K562 (cell line): Measurements from ENCODE around the gene POLRMT. TPM values are rescaled to one million over a fixed set of nuclear protein-coding genes. Genes with fewer than 3 reads are reported as not detected.

Experiments
- BCLAF1 ChIP-seq, 2 experiments: fragments of 450-650 bp in 1 of 2; IDR thresholded peaks; 2 replicates each; pipeline ENCODE4 v1.6.1; 2011 to 2017; ENCODE audit warnings: low read depth in 2 of 2, antibody characterized with exemption in 1 of 2, borderline replicate concordance in 1 of 2, low read length in 1 of 2, mild to moderate bottlenecking in 1 of 2, mixed read lengths in 1 of 2; ENCODE audit not compliant: control insufficient read depth in 1 of 2
- CBX1 ChIP-seq: sonication (generic); IDR thresholded peaks from 2 replicates; pipeline ENCODE4 v1.6.1; 2016; ENCODE audit warnings: antibody characterized with exemption, low read depth, mild to moderate bottlenecking
- E2F4 ChIP-seq: sonication (generic); formaldehyde crosslinking; IDR thresholded peaks from 2 replicates; pipeline ENCODE4 v1.8.0; 2022; ENCODE audit warnings: mild to moderate bottlenecking, low read depth, missing genetic modification reagents
- ETS2 ChIP-seq: IDR thresholded peaks from 2 replicates; pipeline ENCODE4 v1.6.1; 2016; ENCODE audit warnings: borderline replicate concordance, missing genetic modification characterization, mild to moderate bottlenecking, moderate library complexity, missing compliant biosample characterization; ENCODE audit not compliant: poor library complexity, severe bottlenecking
- FOXA3 ChIP-seq, 2 experiments: fragments of 450-650 bp in 1 of 2; sonication (generic) in 1 of 2; formaldehyde crosslinking; IDR thresholded peaks in 1 of 2; conservative IDR thresholded peaks in 1 of 2; 2 replicates each; pipeline versions ENCODE4 v1.4.0 to v1.8.0; 2020 to 2022; ENCODE audit warnings: mild to moderate bottlenecking in 2 of 2, missing genetic modification reagents in 1 of 2
- HMG20B ChIP-seq: fragments of 250-450 bp; sonication (Bioruptor Pico); IDR thresholded peaks from 2 replicates; pipeline ENCODE4 v1.5.0; 2021; ENCODE audit warnings: mild to moderate bottlenecking
- PATZ1 ChIP-seq: fragments of 250-450 bp; sonication (Bioruptor Pico); IDR thresholded peaks from 2 replicates; pipeline ENCODE4 v1.5.0; 2020; ENCODE audit warnings: mild to moderate bottlenecking, borderline replicate concordance
- PBX2 ChIP-seq, 2 experiments: IDR thresholded peaks in 1 of 2; conservative IDR thresholded peaks in 1 of 2; 2 replicates each; pipeline ENCODE4 v1.6.1; 2016; ENCODE audit warnings: low read depth in 2 of 2, mild to moderate bottlenecking in 1 of 2, missing compliant biosample characterization in 1 of 2, missing genetic modification characterization in 1 of 2, moderate library complexity in 1 of 2
- PRPF4 ChIP-seq: fragments of 200-400 bp; formaldehyde crosslinking; IDR thresholded peaks from one replicate; pipeline ENCODE4 v1.6.1; 2017; ENCODE audit warnings: low read length, low read depth, mild to moderate bottlenecking; ENCODE audit not compliant: insufficient read depth, poor library complexity, severe bottlenecking
- ZBTB11 ChIP-seq, 3 experiments: fragments of 200-800 bp in 1 of 3; fragments of 250-450 bp in 1 of 3; fragments of 450-650 bp in 1 of 3; sonication (Bioruptor Pico) in 1 of 3; sonication (Bioruptor generic) in 1 of 3; formaldehyde crosslinking in 1 of 3; IDR thresholded peaks; 2 replicates each; pipeline versions ENCODE4 v1.6.1 to v1.8.0; 2016 to 2022; ENCODE audit warnings: mild to moderate bottlenecking in 2 of 3, missing genetic modification characterization in 2 of 3, missing compliant biosample characterization in 1 of 3, moderate library complexity in 1 of 3
- ZNF75A ChIP-seq: fragments of 450-650 bp; formaldehyde crosslinking; IDR thresholded peaks from 2 replicates; pipeline ENCODE4 v1.4.0; 2020; ENCODE audit warnings: mild to moderate bottlenecking
- polyA plus RNA-seq, 8 experiments: library from polyadenylated mRNA; depleted of rRNA in 4 of 8; stranded (reverse) in 5 of 8; unstranded in 3 of 8; fragments of >200 nt; fragmentation: Nextera tagmentation in 2 of 8; fragmentation: Illumina TruSeq in 1 of 8; extraction: Ambion mirVana in 2 of 8; extraction: Trizol in 1 of 8; gene quantifications; 2 replicates each; pipeline versions ENCODE4 v1.2.1 to v1.2.3, GENCODE V29; 2011 to 2014; ENCODE audit warnings: inconsistent platforms in 1 of 8, missing spikeins in 1 of 8
- total RNA-seq, 7 experiments: library from RNA; depleted of rRNA in 6 of 7; stranded (reverse); fragments of >200 nt in 6 of 7; fragmentation: Illumina TruSeq in 2 of 7; extraction: Trizol in 2 of 7; gene quantifications; 2 replicates each; pipeline versions ENCODE4 v1.2.1 to v1.2.3, GENCODE V29; 2011 to 2021; ENCODE audit warnings: low replicate concordance in 1 of 7

Gene POLRMT
- total and polyA plus RNA-seq, 9 of the 15 experiments (the other 6 are each of a cell fraction or from before 2014, with no cell fraction given) = 30.3 to 144 (median 68.0) TPM

- TF ChIP-seq ZBTB11 (CRISPR knock-in tag; IDR thresholded peaks at IDR 0.05) (peak in 1 of 3 experiments; percentile 64; a peak in 1 of 6 replicates), PBX2 (CRISPR knock-in tag; IDR thresholded peaks at IDR 0.05; ENCODE audit: low read depth) (no peak), PBX2 (tag; conservative IDR thresholded peaks at IDR 0.05; ENCODE audit: low read depth) (no peak), ZNF75A (CRISPR knock-in tag) (no peak), CBX1 (peak; percentile 84; the same call in 1 of the 2 replicates), FOXA3 (CRISPR knock-in tag; conservative IDR thresholded peaks at IDR 0.05 in 1 of 2, IDR thresholded peaks at IDR 0.05 in 1 of 2) (no peak), ETS2 (tag) (no peak), PRPF4 (no peak), BCLAF1 (IDR thresholded peaks at IDR 0.05; ENCODE audit: borderline replicate concordance in 1 of 2, control insufficient read depth in 1 of 2, low read depth in 2 of 2, low read length in 1 of 2) (no peak), PATZ1 (no peak), E2F4 (CRISPR knock-in tag) (no peak), HMG20B (CRISPR knock-in tag) (no peak)
These were observed 61.1 kb downstream of the POLRMT start, which contains the start of gene BSG (continued) for GRCh38 chr19:572140-572742.
